ENCODE data around the gene SEMA5B.
A peak's percentile ranks its signal among the peaks of the same experiment; 100 is the strongest.

SEMA5B gene

GRCh38 chr3:122973893-122974615 is 53.5 kb downstream of the SEMA5B start:
- H3K4me3 ChIP-seq (ENCODE audit: control insufficient read depth, low read depth, low read length): no peak overlapping the region
- TF ChIP-seq, protein P1, sequence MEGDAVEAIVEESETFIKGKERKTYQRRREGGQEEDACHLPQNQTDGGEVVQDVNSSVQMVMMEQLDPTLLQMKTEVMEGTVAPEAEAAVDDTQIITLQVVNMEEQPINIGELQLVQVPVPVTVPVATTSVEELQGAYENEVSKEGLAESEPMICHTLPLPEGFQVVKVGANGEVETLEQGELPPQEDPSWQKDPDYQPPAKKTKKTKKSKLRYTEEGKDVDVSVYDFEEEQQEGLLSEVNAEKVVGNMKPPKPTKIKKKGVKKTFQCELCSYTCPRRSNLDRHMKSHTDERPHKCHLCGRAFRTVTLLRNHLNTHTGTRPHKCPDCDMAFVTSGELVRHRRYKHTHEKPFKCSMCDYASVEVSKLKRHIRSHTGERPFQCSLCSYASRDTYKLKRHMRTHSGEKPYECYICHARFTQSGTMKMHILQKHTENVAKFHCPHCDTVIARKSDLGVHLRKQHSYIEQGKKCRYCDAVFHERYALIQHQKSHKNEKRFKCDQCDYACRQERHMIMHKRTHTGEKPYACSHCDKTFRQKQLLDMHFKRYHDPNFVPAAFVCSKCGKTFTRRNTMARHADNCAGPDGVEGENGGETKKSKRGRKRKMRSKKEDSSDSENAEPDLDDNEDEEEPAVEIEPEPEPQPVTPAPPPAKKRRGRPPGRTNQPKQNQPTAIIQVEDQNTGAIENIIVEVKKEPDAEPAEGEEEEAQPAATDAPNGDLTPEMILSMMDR (conservative IDR thresholded peaks at IDR 0.05; ENCODE audit: control insufficient read depth, insufficient read depth, low read depth, low read length): no peak
- DNase-seq (ENCODE audit: low read depth): no peak

DNA sequence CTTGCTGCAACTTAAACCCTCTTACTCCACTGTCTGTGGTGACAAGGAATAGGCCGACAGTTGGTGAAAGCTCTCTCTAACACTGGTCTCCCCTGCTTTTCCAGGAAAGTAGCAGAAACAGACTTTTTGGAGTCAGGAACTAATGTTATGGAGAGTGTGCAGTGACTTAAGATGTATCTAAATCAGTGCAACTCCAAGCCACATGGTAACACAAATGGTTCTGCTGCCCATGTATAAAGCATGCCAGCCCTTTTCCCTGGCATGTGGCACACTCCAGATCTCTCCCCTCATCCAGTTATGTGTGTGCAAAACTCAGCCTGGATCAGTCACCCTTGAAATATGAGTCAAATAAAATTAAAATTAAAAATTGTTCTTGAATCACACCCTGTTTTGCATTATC is 55.4 kb downstream of the SEMA5B start:
- H3K4me3 ChIP-seq (ENCODE audit: control insufficient read depth, low read depth, low read length): no peak overlapping the region
- TF ChIP-seq, protein P1 (conservative IDR thresholded peaks at IDR 0.05; ENCODE audit: control insufficient read depth, insufficient read depth, low read depth, low read length): no peak
- DNase-seq (ENCODE audit: low read depth): no peak

GRCh38 chr3:122969585-122970469 is 57.7 kb downstream of the SEMA5B start:
- no peak overlapping the region for H3K4me3 ChIP-seq (ENCODE audit: control insufficient read depth, low read depth, low read length)
- TF ChIP-seq, protein P1 (conservative IDR thresholded peaks at IDR 0.05; ENCODE audit: control insufficient read depth, insufficient read depth, low read depth, low read length): no peak
- peak; percentile 65 for DNase-seq (ENCODE audit: low read depth)

- H3K4me3 ChIP-seq (ENCODE audit: control insufficient read depth, low read depth, low read length): no peak overlapping the region
- no peak for DNase-seq (ENCODE audit: low read depth)
- TF ChIP-seq, protein P1 (conservative IDR thresholded peaks at IDR 0.05; ENCODE audit: control insufficient read depth, insufficient read depth, low read depth, low read length): no peak
Observed at GRCh38 chr3:122967765-122968164, 59.8 kb downstream of the SEMA5B start.

DNA sequence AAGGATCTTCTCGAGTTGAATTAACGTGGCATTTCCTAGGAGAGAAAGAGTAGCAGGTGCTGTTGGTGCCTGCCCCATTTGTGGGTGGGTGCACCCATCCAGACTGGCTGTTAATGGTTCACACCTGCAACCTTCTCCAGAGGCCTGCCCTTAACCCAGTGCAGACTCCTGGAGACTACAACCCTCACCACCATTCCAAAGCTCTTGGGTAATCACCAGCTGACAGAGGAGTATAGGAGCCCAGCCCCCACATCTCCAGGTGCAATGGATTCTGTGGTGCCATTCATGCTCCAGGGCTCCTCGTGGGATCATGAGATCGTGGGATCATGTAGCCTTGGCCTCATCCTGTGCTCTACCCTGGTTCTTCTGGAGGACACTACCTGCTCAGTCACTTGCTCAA is 60.2 kb downstream of the SEMA5B start:
- TF ChIP-seq, protein P1 (conservative IDR thresholded peaks at IDR 0.05; ENCODE audit: control insufficient read depth, insufficient read depth, low read depth, low read length): no peak
- H3K4me3 ChIP-seq (ENCODE audit: control insufficient read depth, low read depth, low read length): no peak overlapping the region
- DNase-seq (ENCODE audit: low read depth): no peak

GRCh38 chr3:122966045-122966444 is 61.5 kb downstream of the SEMA5B start:
- TF ChIP-seq, protein P1 (conservative IDR thresholded peaks at IDR 0.05; ENCODE audit: control insufficient read depth, insufficient read depth, low read depth, low read length): no peak
- H3K4me3 ChIP-seq (ENCODE audit: control insufficient read depth, low read depth, low read length): no peak overlapping the region

More at GRCh38 chr3:122966045-122966444, 61.5 kb downstream of the SEMA5B start:
- DNase-seq (ENCODE audit: low read depth): no peak

Data from fibroblast of mammary gland (primary cell).